PC-3 (cell line): ENCODE measurements around the gene EEF1A2. TPM values are rescaled to one million over a fixed set of nuclear protein-coding genes. Genes with fewer than 3 reads are reported as not detected.

Experiments
- ATAC-seq: fragments of 200-7000 bp; cut with Tn5 transposase; 2 replicates; pipeline ENCODE4 v1.9.1; 2020; ENCODE audit warnings: mild to moderate bottlenecking, moderate library complexity
- BruUV-seq: library from RNA; stranded (reverse); fragments of 400-500 nt; replicated peaks from 2 replicates; lab custom pipeline; 2021; lab: Mats Ljungman, UMichigan
- CTCF ChIA-PET: fragments of 300-600 bp; sonication (Branson Sonifier 250); formaldehyde crosslinking; loops from one replicate; lab custom pipeline; 2022; ENCODE audit warnings: antibody characterized with exemption; lab: Charles Lee
- POLR2A ChIA-PET: fragments of 300-600 bp; sonication (Branson Sonifier 250); formaldehyde crosslinking; loops from one replicate; lab custom pipeline; 2022; ENCODE audit warnings: antibody characterized with exemption; ENCODE audit not compliant: unreplicated experiment; lab: Charles Lee
- DNase-seq: peaks from one replicate; pipeline ENCODE4 v3.0.0-alpha.2; 2015
- H2AFZ ChIP-seq: fragments of 300-600 bp; sonication (generic); 2 replicates; pipeline ENCODE4 v1.6.0; 2016; ENCODE audit warnings: antibody characterized with exemption, low read length
- H3F3A ChIP-seq: fragments of 300-600 bp; sonication (generic); one replicate; pipeline ENCODE4 v1.6.0; 2017; ENCODE audit warnings: antibody characterized with exemption, low read length, control low read depth, mild to moderate bottlenecking; ENCODE audit not compliant: unreplicated experiment
- H3K27ac ChIP-seq: fragments of 300-600 bp; sonication (generic); 2 replicates; pipeline ENCODE4 v1.5.1; 2016; ENCODE audit warnings: mild to moderate bottlenecking, low read length
- H3K27me3 ChIP-seq: fragments of 300-600 bp; sonication (generic); 2 replicates; pipeline ENCODE4 v1.6.1; 2016; ENCODE audit warnings: low read length, mixed read lengths
- H3K36me3 ChIP-seq: fragments of 300-600 bp; sonication (generic); 2 replicates; pipeline ENCODE4 v1.6.1; 2016; ENCODE audit warnings: low read depth, mixed run types, low read length, mixed read lengths
- H3K4me1 ChIP-seq: fragments of 300-600 bp; sonication (generic); 2 replicates; pipeline ENCODE4 v1.5.1; 2016; ENCODE audit warnings: low read length; ENCODE audit not compliant: insufficient read depth
- H3K4me2 ChIP-seq: fragments of 300-600 bp; sonication (generic); 2 replicates; pipeline ENCODE4 v1.6.0; 2016; ENCODE audit warnings: low read length
- H3K4me3 ChIP-seq: fragments of 300-600 bp; sonication (generic); 2 replicates; pipeline ENCODE4 v1.5.1; 2016; ENCODE audit warnings: mild to moderate bottlenecking, low read length, mixed read lengths
- H3K79me2 ChIP-seq: fragments of 300-600 bp; sonication (generic); 2 replicates; pipeline ENCODE4 v1.6.1; 2017; ENCODE audit warnings: low read length, mixed read lengths
- H3K9ac ChIP-seq: fragments of 300-600 bp; sonication (generic); 2 replicates; pipeline ENCODE4 v1.6.0; 2016; ENCODE audit warnings: mild to moderate bottlenecking, low read length
- H3K9me2 ChIP-seq: fragments of 300-600 bp; sonication (generic); replicated peaks from 2 replicates; pipeline ENCODE4 v1.6.1; 2016; ENCODE audit warnings: mixed run types, low read length, mixed read lengths
- H3K9me3 ChIP-seq: fragments of 300-600 bp; sonication (generic); 2 replicates; pipeline ENCODE4 v1.6.1; 2016; ENCODE audit warnings: low read length, mixed read lengths
- H4K20me1 ChIP-seq: fragments of 300-600 bp; sonication (generic); 2 replicates; pipeline ENCODE4 v1.6.1; 2016; ENCODE audit warnings: low read length, mixed read lengths
- EZH2 ChIP-seq: fragments of 300-600 bp; sonication (generic); IDR thresholded peaks from one replicate; pipeline ENCODE4 v1.6.1; 2017; ENCODE audit warnings: antibody characterized with exemption, mild to moderate bottlenecking, low read length; ENCODE audit not compliant: unreplicated experiment
- EZH2phosphoT487 ChIP-seq: fragments of 300-600 bp; sonication (generic); IDR thresholded peaks from 2 replicates; pipeline ENCODE4 v1.6.1; 2018; ENCODE audit warnings: mild to moderate bottlenecking, antibody characterized with exemption, low read length, borderline replicate concordance
- intact Hi-C: fragments of 100-400 bp; cut with micrococcal nuclease; formaldehyde crosslinking; loops from 2 replicates; pipeline ENCODE4 v1.9.0; 2023
- total RNA-seq: library from RNA; depleted of rRNA; stranded (reverse); fragments of >200 nt; gene quantifications from 2 replicates; pipeline ENCODE4 v1.2.3, GENCODE V29; 2014
- TF ChIP-seq, protein P1 (sequence below): fragments of 300-600 bp; sonication (generic); conservative IDR thresholded peaks from 2 replicates; pipeline ENCODE4 v1.5.1; 2017; ENCODE audit warnings: antibody characterized with exemption, low read depth, mild to moderate bottlenecking, low read length

Gene EEF1A2
- total RNA-seq, 1 experiment from 2014 or later, result 463 TPM

DNA sequence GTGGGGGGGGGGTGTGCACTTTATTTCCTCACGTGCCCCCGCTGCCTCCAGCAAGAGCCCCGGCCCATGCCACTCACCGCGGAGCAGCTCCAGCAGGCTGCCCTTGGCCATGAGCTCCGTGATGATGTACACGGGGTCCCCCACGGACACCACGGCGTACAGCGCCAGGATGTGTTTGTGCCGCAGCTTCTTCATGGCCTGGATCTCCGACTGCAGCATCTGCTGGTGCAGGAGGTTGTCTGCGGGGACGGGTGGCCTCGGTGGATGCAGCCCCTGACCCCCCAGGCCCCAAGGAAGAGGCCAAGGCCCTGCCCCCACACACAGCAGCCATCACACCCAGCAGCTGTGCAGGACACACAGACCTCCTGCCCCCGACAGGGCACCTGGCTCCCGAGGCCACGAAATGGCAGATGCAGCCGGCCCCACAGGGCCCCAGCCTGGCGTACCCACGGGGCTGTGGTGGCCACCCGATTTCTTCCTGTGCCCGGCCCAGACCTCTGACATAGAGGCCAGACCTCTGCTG lies 33.6 kb upstream of the EEF1A2 start:
- BruUV-seq, result no TSS peak
- no peak overlapping the region for H3K4me2 ChIP-seq
- ChIA-PET POLR2A (no interaction called here), CTCF (no interaction called here)
- no peak overlapping the region for H3K27ac ChIP-seq
- H3F3A ChIP-seq, result peaks cover under 1% of the 10 kb centered on the region
- no peak overlapping the region for H3K9ac ChIP-seq
- no peaks in the 10 kb centered on the region for H3K27me3 ChIP-seq
- H3K4me3 ChIP-seq, result no peak overlapping the region
- H3K9me2 ChIP-seq, result no peaks in the 10 kb centered on the region
- TF ChIP-seq EZH2phosphoT487 (no peak), EZH2 (no peak)
- TF ChIP-seq, protein P1, sequence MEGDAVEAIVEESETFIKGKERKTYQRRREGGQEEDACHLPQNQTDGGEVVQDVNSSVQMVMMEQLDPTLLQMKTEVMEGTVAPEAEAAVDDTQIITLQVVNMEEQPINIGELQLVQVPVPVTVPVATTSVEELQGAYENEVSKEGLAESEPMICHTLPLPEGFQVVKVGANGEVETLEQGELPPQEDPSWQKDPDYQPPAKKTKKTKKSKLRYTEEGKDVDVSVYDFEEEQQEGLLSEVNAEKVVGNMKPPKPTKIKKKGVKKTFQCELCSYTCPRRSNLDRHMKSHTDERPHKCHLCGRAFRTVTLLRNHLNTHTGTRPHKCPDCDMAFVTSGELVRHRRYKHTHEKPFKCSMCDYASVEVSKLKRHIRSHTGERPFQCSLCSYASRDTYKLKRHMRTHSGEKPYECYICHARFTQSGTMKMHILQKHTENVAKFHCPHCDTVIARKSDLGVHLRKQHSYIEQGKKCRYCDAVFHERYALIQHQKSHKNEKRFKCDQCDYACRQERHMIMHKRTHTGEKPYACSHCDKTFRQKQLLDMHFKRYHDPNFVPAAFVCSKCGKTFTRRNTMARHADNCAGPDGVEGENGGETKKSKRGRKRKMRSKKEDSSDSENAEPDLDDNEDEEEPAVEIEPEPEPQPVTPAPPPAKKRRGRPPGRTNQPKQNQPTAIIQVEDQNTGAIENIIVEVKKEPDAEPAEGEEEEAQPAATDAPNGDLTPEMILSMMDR, result no peak
- no peak for DNase-seq
- no peak for ATAC-seq
- H3K79me2 ChIP-seq, result peaks cover 11% of the 10 kb centered on the region
- H3K9me3 ChIP-seq, result no peaks in the 10 kb centered on the region
- H3K4me1 ChIP-seq, result peaks cover 14% of the 10 kb centered on the region
- no peak overlapping the region for H2AFZ ChIP-seq
- no peaks in the 10 kb centered on the region for H3K36me3 ChIP-seq
- H4K20me1 ChIP-seq, result no peaks in the 10 kb centered on the region
- intact Hi-C loops, result loop anchor here (5.0 kb wide), 1 partner anchor 605 kb away; the partner anchor contains the start of gene DIDO1

DNA sequence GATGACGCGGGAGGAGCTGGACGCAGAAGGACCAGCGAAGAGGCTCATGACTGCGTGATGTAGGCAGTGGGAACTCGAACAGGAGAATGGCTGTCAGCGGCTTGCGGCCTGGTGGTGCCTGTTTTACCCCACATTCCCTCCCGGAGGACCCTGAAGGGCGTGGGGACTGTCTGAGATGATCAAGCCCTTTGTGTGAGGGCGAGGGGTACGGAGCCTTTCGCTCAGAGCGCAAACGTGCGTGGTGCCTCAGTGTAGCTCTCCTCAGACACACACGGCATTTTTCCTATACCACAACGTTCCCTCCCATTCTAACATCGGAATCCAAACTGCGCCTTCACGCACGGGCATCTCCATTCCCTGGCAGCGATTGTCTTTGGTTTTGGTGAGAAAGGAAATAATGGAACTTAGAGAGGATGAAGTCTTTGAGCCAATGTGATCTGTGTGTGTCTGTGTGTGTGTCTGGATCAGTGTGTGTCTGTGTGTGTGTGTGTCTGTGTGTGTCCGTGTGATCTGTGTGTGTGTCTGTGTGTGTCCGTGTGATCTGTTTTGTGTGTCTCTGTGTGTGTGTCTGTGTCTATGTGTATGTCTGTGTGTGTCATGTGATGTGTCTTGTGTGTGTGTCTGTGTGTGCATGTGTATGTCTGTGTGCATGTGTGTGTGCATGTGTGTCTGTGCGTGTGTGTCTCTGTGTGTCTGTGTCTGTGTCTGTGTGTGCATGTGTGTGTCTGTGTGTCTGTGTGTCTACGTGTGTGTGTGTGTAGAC lies 33.0 kb upstream of the EEF1A2 start:
- TF ChIP-seq EZH2, result no peak
- Histone ChIP-seq H2AFZ (no peak overlapping the region), H3K9me3 (no peaks in the 10 kb centered on the region), H3K4me3 (no peak overlapping the region), H3F3A (peaks cover 5% of the 10 kb centered on the region), H4K20me1 (no peaks in the 10 kb centered on the region), H3K9ac (no peak overlapping the region), H3K4me1 (peaks cover 8% of the 10 kb centered on the region), H3K4me2 (no peak overlapping the region), H3K27me3 (no peaks in the 10 kb centered on the region), H3K9me2 (no peaks in the 10 kb centered on the region), H3K79me2 (peaks cover 8% of the 10 kb centered on the region), H3K36me3 (no peaks in the 10 kb centered on the region), H3K27ac (no peak overlapping the region)
- BruUV-seq, result no TSS peak
- ATAC-seq, result no peak
- DNase-seq, result no peak
- POLR2A ChIA-PET, result no interaction called here
- intact Hi-C loops, result loop anchor here (5.0 kb wide), 1 partner anchor 605 kb away; the partner anchor contains the start of gene DIDO1
- CTCF ChIA-PET, result no interaction called here

- Histone ChIP-seq H3K79me2 (no peaks in the 10 kb centered on the region), H3K36me3 (no peaks in the 10 kb centered on the region), H3K27me3 (no peaks in the 10 kb centered on the region), H4K20me1 (no peaks in the 10 kb centered on the region), H2AFZ (no peak overlapping the region), H3K4me2 (no peak overlapping the region), H3K4me1 (no peaks in the 10 kb centered on the region), H3K4me3 (no peak overlapping the region), H3K9me2 (no peaks in the 10 kb centered on the region), H3K9me3 (no peaks in the 10 kb centered on the region), H3F3A (peaks cover 5% of the 10 kb centered on the region), H3K27ac (no peak overlapping the region), H3K9ac (no peak overlapping the region)
- BruUV-seq, result no TSS peak
- ATAC-seq (no peak), DNase-seq (no peak)
- intact Hi-C loops, result loop anchor here (5.0 kb wide), 1 partner anchor 603 kb away; the partner anchor contains the start of gene DIDO1
- TF ChIP-seq EZH2 (no peak), EZH2phosphoT487 (no peak)
- TF ChIP-seq, protein P1, result no peak
- ChIA-PET POLR2A (interaction anchor here (0.5 kb wide), 1 partner anchor 119 kb away, joined by 4 read pairs; no protein-coding TSS in a partner anchor), CTCF (no interaction called here)
Observed at GRCh38 chr20:63530788-63531160, 31.9 kb upstream of the EEF1A2 start.
